Muscle layer of colon (tissue), 2 donors: Measurements from ENCODE around the gene PINLYP.

Experiments
- H3K27ac ChIP-seq: one replicate; pipeline ENCODE4 v1.7.0; 2013; ENCODE audit warnings: low read depth, mild to moderate bottlenecking, low read length, moderate library complexity
- H3K27me3 ChIP-seq, 2 donors: one replicate each; pipeline ENCODE4 v1.7.0; 2013; ENCODE audit warnings: low read length in 2 of 2, mild to moderate bottlenecking in 2 of 2; ENCODE audit not compliant: insufficient read depth in 2 of 2, control insufficient read depth in 1 of 2
- H3K36me3 ChIP-seq: one replicate; pipeline ENCODE4 v1.7.0; 2013; ENCODE audit warnings: mild to moderate bottlenecking, low read length; ENCODE audit not compliant: insufficient read depth
- H3K4me1 ChIP-seq: one replicate; pipeline ENCODE4 v1.7.0; 2013; ENCODE audit warnings: mild to moderate bottlenecking, low read length; ENCODE audit not compliant: insufficient read depth
- H3K4me3 ChIP-seq, 2 donors: one replicate each; pipeline ENCODE4 v1.7.0; 2013; ENCODE audit warnings: low read length in 2 of 2, low read depth in 1 of 2, mild to moderate bottlenecking in 1 of 2, moderate library complexity in 1 of 2
- H3K9ac ChIP-seq: one replicate; pipeline ENCODE4 v1.7.0; 2013; ENCODE audit warnings: low read length
- H3K9me3 ChIP-seq: one replicate; pipeline ENCODE4 v1.7.0; 2013; ENCODE audit warnings: mild to moderate bottlenecking, low read length
- donor health status: abdominal sarcoma.
- donor health status: Adenocarcinoma of cecum.

Gene PINLYP

GRCh38 chr19:43616306-43616705 lies 40.7 kb downstream of the PINLYP start:
- no peak overlapping the region for H3K4me3 ChIP-seq
- H3K4me1 ChIP-seq, result peaks cover 18% of the 10 kb centered on the region

GRCh38 chr19:43616954-43617353 lies 41.4 kb downstream of the PINLYP start:
- no peak overlapping the region for H3K27ac ChIP-seq

More at GRCh38 chr19:43616306-43616705, 40.7 kb downstream of the PINLYP start:
- Histone ChIP-seq H3K27ac (no peak overlapping the region), H3K9me3 (no peaks in the 10 kb centered on the region), H3K36me3 (peaks cover 23% of the 10 kb centered on the region), H3K27me3 (no peaks in the 10 kb centered on the region), H3K9ac (no peak overlapping the region)

GRCh38 chr19:43618921-43619261 lies 43.3 kb downstream of the PINLYP start:
- Histone ChIP-seq H3K4me1 (peaks cover 18% of the 10 kb centered on the region), H3K9me3 (no peaks in the 10 kb centered on the region), H3K27me3 (no peaks in the 10 kb centered on the region), H3K27ac (peak overlapping the region; percentile 80), H3K4me3 (peak overlapping the region; percentile 72 to 84), H3K36me3 (peaks cover 3% of the 10 kb centered on the region), H3K9ac (peak overlapping the region; percentile 79)

More at GRCh38 chr19:43616954-43617353, 41.4 kb downstream of the PINLYP start:
- Histone ChIP-seq H3K9ac (no peak overlapping the region), H3K4me3 (no peak overlapping the region), H3K27me3 (no peaks in the 10 kb centered on the region), H3K4me1 (peaks cover 18% of the 10 kb centered on the region), H3K9me3 (no peaks in the 10 kb centered on the region), H3K36me3 (peaks cover 18% of the 10 kb centered on the region)

GRCh38 chr19:43619262-43620060 lies 43.9 kb downstream of the PINLYP start, which contains the start of gene ZNF428:
Gene ZNF428, minus strand, starts transcription at chr19:43619629. Its CDS starts 5,325 bp downstream, at chr19:43614304.
- Histone ChIP-seq H3K9me3 (no peaks in the 10 kb centered on the region), H3K27me3 (no peaks in the 10 kb centered on the region), H3K4me1 (peaks cover 18% of the 10 kb centered on the region), H3K9ac (peak within 1 kb of the TSS; percentile 79), H3K4me3 (peak within 1 kb of the TSS; percentile 72 to 84), H3K27ac (peak within 1 kb of the TSS; percentile 80), H3K36me3 (no peaks in the 10 kb centered on the region)

GRCh38 chr19:43620061-43621001 lies 44.7 kb downstream of the PINLYP start:
- H3K4me1 ChIP-seq, result peaks cover 18% of the 10 kb centered on the region
- H3K9me3 ChIP-seq, result no peaks in the 10 kb centered on the region
- peak overlapping the region; percentile 80 for H3K27ac ChIP-seq
- H3K27me3 ChIP-seq, result no peaks in the 10 kb centered on the region
- peak overlapping the region; percentile 79 for H3K9ac ChIP-seq
- no peaks in the 10 kb centered on the region for H3K36me3 ChIP-seq
- H3K4me3 ChIP-seq, result peak overlapping the region; percentile 72 to 84

GRCh38 chr19:43622070-43622469 lies 46.5 kb downstream of the PINLYP start:
- H3K36me3 ChIP-seq, result no peaks in the 10 kb centered on the region
- no peak overlapping the region for H3K4me3 ChIP-seq
- H3K27me3 ChIP-seq, result no peaks in the 10 kb centered on the region
- H3K9me3 ChIP-seq, result no peaks in the 10 kb centered on the region
- peaks cover 18% of the 10 kb centered on the region for H3K4me1 ChIP-seq
- H3K27ac ChIP-seq, result no peak overlapping the region
- H3K9ac ChIP-seq, result no peak overlapping the region

GRCh38 chr19:43622956-43623355 lies 47.4 kb downstream of the PINLYP start:
- no peak overlapping the region for H3K27ac ChIP-seq
- H3K9me3 ChIP-seq, result no peaks in the 10 kb centered on the region
- H3K4me3 ChIP-seq, result no peak overlapping the region
- no peaks in the 10 kb centered on the region for H3K36me3 ChIP-seq
- H3K27me3 ChIP-seq, result no peaks in the 10 kb centered on the region
- H3K4me1 ChIP-seq, result peaks cover 18% of the 10 kb centered on the region
- H3K9ac ChIP-seq, result no peak overlapping the region

GRCh38 chr19:43623889-43624670 lies 48.5 kb downstream of the PINLYP start:
- Histone ChIP-seq H3K36me3 (no peaks in the 10 kb centered on the region), H3K9ac (no peak overlapping the region), H3K4me1 (peaks cover 10% of the 10 kb centered on the region), H3K27ac (no peak overlapping the region), H3K9me3 (no peaks in the 10 kb centered on the region), H3K27me3 (no peaks in the 10 kb centered on the region), H3K4me3 (no peak overlapping the region)

GRCh38 chr19:43624933-43625332 lies 49.3 kb downstream of the PINLYP start:
- no peaks in the 10 kb centered on the region for H3K27me3 ChIP-seq
- H3K4me3 ChIP-seq, result no peak overlapping the region
- no peak overlapping the region for H3K9ac ChIP-seq
- H3K36me3 ChIP-seq, result no peaks in the 10 kb centered on the region
- peaks cover 10% of the 10 kb centered on the region for H3K4me1 ChIP-seq
- no peaks in the 10 kb centered on the region for H3K9me3 ChIP-seq
- no peak overlapping the region for H3K27ac ChIP-seq

- no peak overlapping the region for H3K4me3 ChIP-seq
- no peaks in the 10 kb centered on the region for H3K4me1 ChIP-seq
- H3K27ac ChIP-seq, result no peak overlapping the region
- no peaks in the 10 kb centered on the region for H3K27me3 ChIP-seq
- H3K36me3 ChIP-seq, result no peaks in the 10 kb centered on the region
- no peaks in the 10 kb centered on the region for H3K9me3 ChIP-seq
- H3K9ac ChIP-seq, result no peak overlapping the region
These were observed 50.4 kb downstream of the PINLYP start for GRCh38 chr19:43625918-43626579.
